Lower leg skin (tissue), 3 donors: Measurements from ENCODE around the gene PCSK6.

ENCODE experiments used
- POLR2A ChIP-seq, 2 donors: fragments of 450-650 bp; IDR thresholded peaks; one replicate each; pipeline ENCODE4 v1.6.1; 2016 to 2017; ENCODE audit warnings: antibody characterized with exemption in 2 of 2, mild to moderate bottlenecking in 1 of 2, moderate library complexity in 1 of 2
- TF ChIP-seq, protein P1 (sequence below), 3 donors: fragments of 450-650 bp; IDR thresholded peaks; one replicate each; pipeline ENCODE4 v1.5.1; 2016; ENCODE audit warnings: antibody characterized with exemption in 3 of 3, mild to moderate bottlenecking in 3 of 3, moderate library complexity in 2 of 3

DNA sequence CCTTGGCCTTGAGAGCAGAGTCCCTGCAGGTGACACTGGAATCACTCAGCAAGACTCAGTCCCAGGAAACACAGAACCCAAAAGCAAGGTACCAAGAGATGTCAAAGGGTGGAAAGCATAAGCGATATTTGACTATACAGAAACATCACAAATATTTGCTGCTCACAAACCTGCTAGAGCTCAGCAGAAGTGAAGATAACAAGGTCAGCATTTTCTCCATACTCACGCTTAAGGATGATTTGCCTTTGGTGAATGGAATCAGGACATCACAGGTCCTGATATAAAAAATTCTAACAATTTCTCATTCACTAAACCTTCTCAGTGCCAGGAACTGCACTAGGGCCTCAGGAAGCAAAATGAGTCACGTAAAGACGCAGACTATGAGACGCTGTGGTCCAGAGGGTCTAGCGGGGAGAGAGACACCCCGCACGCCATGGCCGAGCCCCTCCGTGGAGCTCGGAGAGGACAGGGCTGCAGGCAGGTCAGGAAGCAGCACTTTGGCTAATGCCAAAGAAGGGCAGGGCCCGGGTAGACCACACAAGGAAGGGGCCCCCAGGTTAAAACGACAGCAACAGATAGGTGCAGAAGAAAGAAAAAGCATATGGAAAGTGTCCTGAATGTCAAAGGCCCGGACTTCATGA, 10.7 kb downstream of the PCSK6 start:
- TF ChIP-seq, protein P1, sequence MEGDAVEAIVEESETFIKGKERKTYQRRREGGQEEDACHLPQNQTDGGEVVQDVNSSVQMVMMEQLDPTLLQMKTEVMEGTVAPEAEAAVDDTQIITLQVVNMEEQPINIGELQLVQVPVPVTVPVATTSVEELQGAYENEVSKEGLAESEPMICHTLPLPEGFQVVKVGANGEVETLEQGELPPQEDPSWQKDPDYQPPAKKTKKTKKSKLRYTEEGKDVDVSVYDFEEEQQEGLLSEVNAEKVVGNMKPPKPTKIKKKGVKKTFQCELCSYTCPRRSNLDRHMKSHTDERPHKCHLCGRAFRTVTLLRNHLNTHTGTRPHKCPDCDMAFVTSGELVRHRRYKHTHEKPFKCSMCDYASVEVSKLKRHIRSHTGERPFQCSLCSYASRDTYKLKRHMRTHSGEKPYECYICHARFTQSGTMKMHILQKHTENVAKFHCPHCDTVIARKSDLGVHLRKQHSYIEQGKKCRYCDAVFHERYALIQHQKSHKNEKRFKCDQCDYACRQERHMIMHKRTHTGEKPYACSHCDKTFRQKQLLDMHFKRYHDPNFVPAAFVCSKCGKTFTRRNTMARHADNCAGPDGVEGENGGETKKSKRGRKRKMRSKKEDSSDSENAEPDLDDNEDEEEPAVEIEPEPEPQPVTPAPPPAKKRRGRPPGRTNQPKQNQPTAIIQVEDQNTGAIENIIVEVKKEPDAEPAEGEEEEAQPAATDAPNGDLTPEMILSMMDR (IDR thresholded peaks at IDR 0.05): no peak
- TF ChIP-seq POLR2A (IDR thresholded peaks at IDR 0.05): no peak
